Body of pancreas (tissue), 4 donors: ENCODE results near the gene MRPL47.

ENCODE experiments used
- POLR2A ChIP-seq, 3 donors: fragments of 450-650 bp; IDR thresholded peaks; one replicate each; pipeline ENCODE4 v1.6.1; 2016; ENCODE audit warnings: antibody characterized with exemption in 3 of 3, mild to moderate bottlenecking in 2 of 3
- TF ChIP-seq, protein P1 (sequence below), 7 experiments: fragments of 450-650 bp in 4 of 7; fragments of 200-600 bp in 3 of 7; sonication (generic) in 3 of 7; IDR thresholded peaks; one replicate each; pipeline ENCODE4 v1.5.1; 2016 to 2019; ENCODE audit warnings: antibody characterized with exemption in 7 of 7

DNA sequence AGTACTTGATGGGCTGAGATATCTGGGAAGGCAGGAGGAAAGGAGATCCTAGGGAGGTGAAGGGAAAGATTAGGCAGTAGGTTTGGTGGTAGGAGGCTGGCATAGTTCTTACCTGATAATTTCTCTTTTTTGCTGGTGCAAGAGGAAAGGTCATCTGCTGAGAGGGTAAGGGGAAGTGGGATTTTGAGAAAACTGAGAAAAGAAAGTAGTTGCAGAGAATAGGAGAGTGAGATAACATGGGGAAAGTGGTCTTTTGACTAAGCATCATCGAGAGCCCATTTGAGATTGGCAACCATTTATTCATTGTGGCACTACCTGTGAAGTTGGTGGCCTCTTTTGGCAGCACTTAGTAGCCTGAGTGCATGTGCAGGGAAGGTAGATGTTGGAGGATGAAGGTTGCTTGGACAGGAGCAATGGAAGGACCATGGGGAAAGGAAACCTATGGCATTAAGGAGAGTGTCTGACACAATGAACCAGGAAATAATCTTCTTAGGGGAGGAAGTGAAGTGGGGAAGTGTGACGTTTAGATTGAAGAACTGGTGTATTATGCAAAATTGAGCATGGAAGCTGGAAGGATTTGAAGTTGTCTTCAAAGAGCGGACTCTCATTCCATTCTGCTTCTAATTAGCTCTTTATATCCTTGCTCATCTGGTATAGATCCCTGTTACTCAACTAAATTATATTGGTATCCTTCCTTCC, 26.5 kb upstream of the MRPL47 start:
- TF ChIP-seq, protein P1, sequence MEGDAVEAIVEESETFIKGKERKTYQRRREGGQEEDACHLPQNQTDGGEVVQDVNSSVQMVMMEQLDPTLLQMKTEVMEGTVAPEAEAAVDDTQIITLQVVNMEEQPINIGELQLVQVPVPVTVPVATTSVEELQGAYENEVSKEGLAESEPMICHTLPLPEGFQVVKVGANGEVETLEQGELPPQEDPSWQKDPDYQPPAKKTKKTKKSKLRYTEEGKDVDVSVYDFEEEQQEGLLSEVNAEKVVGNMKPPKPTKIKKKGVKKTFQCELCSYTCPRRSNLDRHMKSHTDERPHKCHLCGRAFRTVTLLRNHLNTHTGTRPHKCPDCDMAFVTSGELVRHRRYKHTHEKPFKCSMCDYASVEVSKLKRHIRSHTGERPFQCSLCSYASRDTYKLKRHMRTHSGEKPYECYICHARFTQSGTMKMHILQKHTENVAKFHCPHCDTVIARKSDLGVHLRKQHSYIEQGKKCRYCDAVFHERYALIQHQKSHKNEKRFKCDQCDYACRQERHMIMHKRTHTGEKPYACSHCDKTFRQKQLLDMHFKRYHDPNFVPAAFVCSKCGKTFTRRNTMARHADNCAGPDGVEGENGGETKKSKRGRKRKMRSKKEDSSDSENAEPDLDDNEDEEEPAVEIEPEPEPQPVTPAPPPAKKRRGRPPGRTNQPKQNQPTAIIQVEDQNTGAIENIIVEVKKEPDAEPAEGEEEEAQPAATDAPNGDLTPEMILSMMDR (IDR thresholded peaks at IDR 0.05) = no peak
- TF ChIP-seq POLR2A (IDR thresholded peaks at IDR 0.05) = no peak
